Ovary (tissue), 9 donors: ENCODE data around the gene UGT1A7. TPM values are rescaled to one million over a fixed set of nuclear protein-coding genes. Genes with fewer than 3 reads are reported as not detected.

ENCODE experiments used
- DNase-seq, 5 donors: peaks; one replicate each; pipeline ENCODE4 v3.0.0-alpha.2; 2019 to 2020
- H3K27ac ChIP-seq, 2 donors: fragments of 200-600 bp; one replicate each; pipeline versions ENCODE4 v1.5.1 to v1.8.0; 2019 to 2022
- H3K27me3 ChIP-seq: fragments of 200-600 bp; one replicate; pipeline ENCODE4 v1.8.0; 2022
- H3K36me3 ChIP-seq: fragments of 200-600 bp; sonication (generic); one replicate; pipeline ENCODE4 v1.5.1; 2019
- H3K4me1 ChIP-seq: one replicate; pipeline ENCODE4 v1.8.1; 2013; ENCODE audit warnings: mild to moderate bottlenecking, moderate library complexity; ENCODE audit not compliant: insufficient read depth
- H3K4me3 ChIP-seq: fragments of 200-600 bp; sonication (generic); one replicate; pipeline ENCODE4 v1.5.1; 2017
- H3K9me3 ChIP-seq, 2 donors: fragments of 200-600 bp in 1 of 2; sonication (generic) in 1 of 2; one replicate each; pipeline versions ENCODE4 v1.5.1 to v1.8.1; 2013 to 2019; ENCODE audit warnings: mild to moderate bottlenecking in 1 of 2, moderate library complexity in 1 of 2
- EP300 ChIP-seq: sonication (generic); formaldehyde crosslinking; IDR thresholded peaks from one replicate; pipeline ENCODE4 v1.6.1; 2017; ENCODE audit warnings: antibody characterized with exemption
- POLR2A ChIP-seq: fragments of 450-650 bp; IDR thresholded peaks from one replicate; pipeline ENCODE4 v1.6.1; 2017; ENCODE audit warnings: antibody characterized with exemption, mild to moderate bottlenecking, moderate library complexity
- WGBS, 3 donors: extraction: QIAGEN DNeasy Blood & Tissue Kit in 1 of 3; methylation state at CpG; one replicate each; pipeline versions ENCODE4 v1.1.5 to v1.1.7; 2013 to 2017; 5-methylcytosine and 5-hydroxymethylcytosine counted together
- intact Hi-C, 4 donors: fragments of 100-400 bp; cut with DNase I; formaldehyde crosslinking; loops; one replicate each; pipeline versions ENCODE4 v1.11.0 to v1.15.1; 2022 to 2023
- polyA plus RNA-seq, 2 donors: library from polyadenylated mRNA; stranded (reverse); fragments of 200-250 nt in 1 of 2; fragments of 350-450 nt in 1 of 2; fragmentation: Illumina TruSeq in 1 of 2; extraction: RNeasy Lipid Tissue Mini Kit (QIAGEN cat#74804) in 1 of 2; gene quantifications; one replicate each; pipeline ENCODE4 v1.2.3, GENCODE V29; 2013 to 2014
- total RNA-seq, 7 donors: library from RNA; depleted of rRNA in 2 of 7; stranded (reverse); fragments of >200 nt in 2 of 7; fragmentation: NEBNext Ultra II Directional in 3 of 7; extraction: Animal tissue kit (Norgen Biotek cat#: 25700) in 3 of 7; gene quantifications; one replicate each; pipeline versions ENCODE4 v1.1.0 to v1.2.4, GENCODE V29; 2016 to 2023
- TF ChIP-seq, protein P1 (sequence below), 3 donors: fragments of 450-650 bp in 2 of 3; fragments of 200-600 bp in 1 of 3; IDR thresholded peaks; one replicate each; pipeline versions ENCODE4 v1.5.1 to v1.8.0; 2016 to 2022; ENCODE audit warnings: antibody characterized with exemption in 3 of 3, mild to moderate bottlenecking in 1 of 3
- donor health status: DM: no; HTN: no; CAD: no; lungs with moderate emphysema.
- donor health status: DM: no; HTN: no; CAD: no.
- donor health status: Bipolar disorder and iron deficiency.
- donor health status: DM: yes; HTN: yes; CAD: no.
- donor health status: DM: no; HTN: no; CAD: no.
- donor health status: DM: yes; HTN: yes; CAD: no.

The UGT1A7 gene
- total and polyA plus RNA-seq, 9 donors: not detected

GRCh38 chr2:233821196-233821595, 139.5 kb downstream of the UGT1A7 start:
- Histone ChIP-seq H3K4me3 (no peak overlapping the region), H3K27ac (no peak overlapping the region), H3K4me1 (no peaks in the 10 kb centered on the region), H3K27me3 (no peaks in the 10 kb centered on the region), H3K36me3 (no peaks in the 10 kb centered on the region), H3K9me3 (no peaks in the 10 kb centered on the region)
- no peak for DNase-seq
- intact Hi-C loops: no loop called here
- TF ChIP-seq, protein P1, sequence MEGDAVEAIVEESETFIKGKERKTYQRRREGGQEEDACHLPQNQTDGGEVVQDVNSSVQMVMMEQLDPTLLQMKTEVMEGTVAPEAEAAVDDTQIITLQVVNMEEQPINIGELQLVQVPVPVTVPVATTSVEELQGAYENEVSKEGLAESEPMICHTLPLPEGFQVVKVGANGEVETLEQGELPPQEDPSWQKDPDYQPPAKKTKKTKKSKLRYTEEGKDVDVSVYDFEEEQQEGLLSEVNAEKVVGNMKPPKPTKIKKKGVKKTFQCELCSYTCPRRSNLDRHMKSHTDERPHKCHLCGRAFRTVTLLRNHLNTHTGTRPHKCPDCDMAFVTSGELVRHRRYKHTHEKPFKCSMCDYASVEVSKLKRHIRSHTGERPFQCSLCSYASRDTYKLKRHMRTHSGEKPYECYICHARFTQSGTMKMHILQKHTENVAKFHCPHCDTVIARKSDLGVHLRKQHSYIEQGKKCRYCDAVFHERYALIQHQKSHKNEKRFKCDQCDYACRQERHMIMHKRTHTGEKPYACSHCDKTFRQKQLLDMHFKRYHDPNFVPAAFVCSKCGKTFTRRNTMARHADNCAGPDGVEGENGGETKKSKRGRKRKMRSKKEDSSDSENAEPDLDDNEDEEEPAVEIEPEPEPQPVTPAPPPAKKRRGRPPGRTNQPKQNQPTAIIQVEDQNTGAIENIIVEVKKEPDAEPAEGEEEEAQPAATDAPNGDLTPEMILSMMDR (IDR thresholded peaks at IDR 0.05): no peak
- TF ChIP-seq POLR2A (no peak), EP300 (no peak)
- 86 to 93% (median 89%) methylated on average over 3 of the region's 3 CpGs for WGBS, 3 donors

DNA sequence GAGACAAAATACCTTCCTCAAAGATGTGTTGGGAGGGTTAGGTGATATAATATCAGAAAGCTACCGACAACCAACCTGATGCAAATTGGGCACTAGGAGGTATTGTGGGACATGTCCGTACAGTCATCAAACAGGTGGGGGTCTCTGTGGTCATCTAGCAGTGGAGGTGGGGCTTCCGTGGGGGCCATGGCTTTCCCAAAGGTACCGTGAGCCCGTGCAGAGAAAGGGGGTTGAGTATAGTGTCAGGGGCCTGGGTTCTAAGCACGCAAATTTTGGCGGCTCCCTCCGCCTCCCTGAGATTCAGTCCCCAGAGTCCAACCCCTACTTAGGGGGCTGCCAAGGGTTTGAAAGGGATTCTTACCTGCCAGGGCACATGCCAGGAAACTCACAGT, 140.0 kb downstream of the UGT1A7 start:
- intact Hi-C loops: no loop called here
- no peaks in the 10 kb centered on the region for H3K9me3 ChIP-seq
- no peak overlapping the region for H3K4me3 ChIP-seq
- no peaks in the 10 kb centered on the region for H3K27me3 ChIP-seq
- no peaks in the 10 kb centered on the region for H3K4me1 ChIP-seq
- no peak for TF ChIP-seq POLR2A
- TF ChIP-seq EP300: no peak
- TF ChIP-seq, protein P1 (IDR thresholded peaks at IDR 0.05): no peak
- H3K27ac ChIP-seq: no peak overlapping the region
- no peak for DNase-seq
- no peaks in the 10 kb centered on the region for H3K36me3 ChIP-seq
- WGBS, 3 donors: 87 to 92% (median 88%) methylated on average over 8 of the region's 8 CpGs

DNA sequence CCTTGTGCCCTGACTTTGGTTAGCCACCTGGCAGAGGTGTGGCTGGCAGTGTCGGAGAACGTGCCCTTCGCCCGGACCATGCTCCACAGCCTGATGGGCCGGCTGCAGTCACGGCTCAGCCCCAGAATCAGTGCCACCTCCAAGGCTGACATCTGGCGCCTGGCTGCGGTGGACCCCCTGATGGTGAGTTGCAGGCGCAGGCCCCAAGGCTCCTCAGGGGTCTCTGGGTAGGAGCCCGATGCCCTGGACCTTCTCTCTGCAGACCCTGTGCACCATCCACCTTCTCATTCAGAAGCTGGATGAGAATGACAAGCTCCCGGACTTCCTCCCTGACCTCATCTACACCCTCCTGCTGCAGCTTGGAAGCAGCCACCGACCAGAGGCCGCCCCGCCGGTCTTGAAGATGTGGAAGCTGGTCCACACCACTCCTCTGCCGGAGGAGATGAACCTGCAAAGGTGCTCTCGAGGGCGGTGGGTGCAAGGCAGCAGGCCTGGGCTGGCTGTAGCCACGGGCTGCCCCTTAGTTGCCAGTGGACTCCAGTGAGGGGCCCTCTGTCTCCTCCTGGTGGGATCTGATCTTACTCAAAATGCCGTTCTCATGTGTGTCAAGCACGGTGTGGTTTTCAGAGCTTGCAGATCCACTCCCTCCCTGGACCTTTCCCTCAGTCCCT, 140.5 kb downstream of the UGT1A7 start:
- Histone ChIP-seq H3K27me3 (no peaks in the 10 kb centered on the region), H3K36me3 (no peaks in the 10 kb centered on the region), H3K4me3 (no peak overlapping the region), H3K9me3 (no peaks in the 10 kb centered on the region), H3K4me1 (no peaks in the 10 kb centered on the region), H3K27ac (no peak overlapping the region)
- WGBS, 3 donors: 87 to 92% (median 92%) methylated on average over 19 to 21 of the region's 21 CpGs
- intact Hi-C loops: no loop called here
- DNase-seq: no peak
- TF ChIP-seq EP300 (no peak), POLR2A (no peak)
- TF ChIP-seq, protein P1 (IDR thresholded peaks at IDR 0.05): no peak

Other genes with a start within 250 kb of the UGT1A7 start
- gene USP40, start 115.1 kb upstream of the UGT1A7 start, total RNA-seq: 10 to 100 TPM; 24.4 to 44.6 (median 36.2) TPM
- gene USP40, start 115.1 kb upstream of the UGT1A7 start, polyA plus RNA-seq: 10 to 100 TPM; 18.0 to 29.4 TPM
- not detected for gene UGT1A8, start 64.3 kb upstream of the UGT1A7 start, total RNA-seq
- not detected for gene UGT1A8, start 64.3 kb upstream of the UGT1A7 start, polyA plus RNA-seq
- not detected for gene UGT1A10, start 45.5 kb upstream of the UGT1A7 start, total RNA-seq
- not detected for gene UGT1A10, start 45.5 kb upstream of the UGT1A7 start, polyA plus RNA-seq
- gene UGT1A9, start 10.0 kb upstream of the UGT1A7 start, total RNA-seq: under 1 TPM in 1 of 7 donors, not detected in 6; 0.36 TPM
- gene UGT1A9, start 10.0 kb upstream of the UGT1A7 start, polyA plus RNA-seq: not detected
- gene UGT1A6, start 11.0 kb downstream of the UGT1A7 start, total RNA-seq: not detected
- gene UGT1A6, start 11.0 kb downstream of the UGT1A7 start, polyA plus RNA-seq: not detected
- not detected for gene UGT1A5, start 31.0 kb downstream of the UGT1A7 start, total RNA-seq
- not detected for gene UGT1A5, start 31.0 kb downstream of the UGT1A7 start, polyA plus RNA-seq
- gene UGT1A4, start 36.8 kb downstream of the UGT1A7 start, total RNA-seq: under 1 TPM in 2 of 7 donors, not detected in 5; 0.11 to 0.36 TPM
- not detected for gene UGT1A4, start 36.8 kb downstream of the UGT1A7 start, polyA plus RNA-seq
- gene UGT1A3, start 47.1 kb downstream of the UGT1A7 start, total RNA-seq: not detected
- not detected for gene UGT1A3, start 47.1 kb downstream of the UGT1A7 start, polyA plus RNA-seq
- under 1 TPM in 2 of 7 donors, not detected in 5; 0.13 to 0.15 TPM for gene UGT1A1, start 78.4 kb downstream of the UGT1A7 start, total RNA-seq
- not detected for gene UGT1A1, start 78.4 kb downstream of the UGT1A7 start, polyA plus RNA-seq
- not detected for gene MROH2A, start 96.4 kb downstream of the UGT1A7 start, total RNA-seq
- not detected for gene MROH2A, start 96.4 kb downstream of the UGT1A7 start, polyA plus RNA-seq
- 1 to 10 TPM in 1 of 7 donors, under 1 TPM in 2, not detected in 4; 0.07 to 1.3 (median 0.94) TPM for gene HJURP, start 172.6 kb downstream of the UGT1A7 start, total RNA-seq
- 1 to 10 TPM in 1 of 2 donors, under 1 TPM in 1; 0.48 to 1.5 TPM for gene HJURP, start 172.6 kb downstream of the UGT1A7 start, polyA plus RNA-seq
- under 1 TPM in 1 of 7 donors, not detected in 6; 0.92 TPM for gene TRPM8, start 235.5 kb downstream of the UGT1A7 start, total RNA-seq
- not detected for gene TRPM8, start 235.5 kb downstream of the UGT1A7 start, polyA plus RNA-seq